HG03354 (cell line): ENCODE results near the gene MAMDC4.
"Not testable (repeated sequence)": the region's sequence is repeated elsewhere in the genome, so short reads cannot be mapped to it uniquely, and the experiment has no call there.

Experiments used
- ATAC-seq: cut with Tn5 transposase; IDR thresholded peaks from one replicate; pipeline ENCODE4 v1.9.1; 2021; ENCODE audit warnings: mild to moderate bottlenecking; ENCODE audit not compliant: unreplicated experiment, poor library complexity, severe bottlenecking

MAMDC4 gene

DNA sequence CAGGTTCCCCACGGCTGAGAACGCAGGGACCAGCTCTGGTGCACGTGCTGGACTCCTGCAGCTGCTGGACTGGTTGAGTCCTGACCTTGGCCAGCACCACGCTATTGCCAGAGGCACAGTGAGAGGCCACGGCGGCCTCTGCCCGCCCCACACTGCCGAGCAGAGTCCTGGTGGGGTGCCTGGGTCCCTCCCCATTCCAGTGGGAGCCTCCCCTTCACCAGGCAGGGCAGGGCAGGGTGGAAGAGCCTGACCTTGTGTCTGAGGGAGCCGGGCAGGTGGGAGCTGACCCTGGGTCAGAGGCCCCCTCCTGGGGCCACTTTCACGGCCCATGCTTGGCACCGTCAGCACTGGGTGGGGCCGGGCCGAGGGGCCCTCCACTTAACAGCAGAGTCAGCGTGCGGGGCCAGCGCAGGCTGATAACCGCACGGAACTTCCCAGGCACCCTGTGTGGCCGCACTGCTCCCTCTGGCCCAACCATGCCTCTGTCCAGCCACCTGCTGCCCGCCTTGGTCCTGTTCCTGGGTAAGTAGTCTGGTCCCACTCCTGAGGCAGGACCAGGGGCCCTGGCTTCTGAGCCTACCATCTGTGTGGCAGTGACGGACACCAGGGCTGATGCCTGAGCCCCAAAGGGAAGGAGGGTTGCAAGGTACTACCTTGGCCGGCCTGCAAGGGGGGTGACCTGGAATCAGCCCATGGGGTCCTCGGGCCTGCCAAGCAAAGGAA is at the start of gene MAMDC4:
TSS of gene MAMDC4 (plus strand) at position 406 of the 723 bp plus-strand sequence. CDS start at position 477, 71 bp downstream.
- ATAC-seq, result no peak

DNA sequence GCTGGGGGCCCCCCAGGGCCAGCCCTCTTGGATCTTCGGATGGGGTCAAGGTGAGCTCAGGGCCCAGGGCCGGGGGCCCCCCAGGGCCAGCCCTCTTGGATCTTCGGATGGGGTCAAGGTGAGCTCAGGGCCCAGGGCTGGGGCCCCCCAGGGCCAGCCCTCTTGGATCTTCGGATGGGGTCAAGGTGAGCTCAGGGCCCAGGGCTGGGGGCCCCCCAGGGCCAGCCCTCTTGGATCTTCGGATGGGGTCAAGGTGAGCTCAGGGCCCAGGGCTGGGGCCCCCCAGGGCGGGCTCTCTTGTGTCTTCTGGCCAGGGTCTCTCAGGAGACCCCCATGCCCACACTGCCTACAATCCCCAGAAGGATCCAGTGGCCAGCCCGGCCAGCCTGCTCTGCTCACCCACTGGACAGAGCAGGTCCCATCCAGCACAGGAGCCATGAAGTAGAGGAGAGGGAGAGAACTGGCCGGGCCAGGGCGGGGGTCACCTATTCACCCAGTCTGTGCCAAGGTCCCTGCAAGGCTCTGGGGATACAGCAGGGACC is 49.1 kb upstream of the MAMDC4 start:
- ATAC-seq, result not testable (repeated sequence)

DNA sequence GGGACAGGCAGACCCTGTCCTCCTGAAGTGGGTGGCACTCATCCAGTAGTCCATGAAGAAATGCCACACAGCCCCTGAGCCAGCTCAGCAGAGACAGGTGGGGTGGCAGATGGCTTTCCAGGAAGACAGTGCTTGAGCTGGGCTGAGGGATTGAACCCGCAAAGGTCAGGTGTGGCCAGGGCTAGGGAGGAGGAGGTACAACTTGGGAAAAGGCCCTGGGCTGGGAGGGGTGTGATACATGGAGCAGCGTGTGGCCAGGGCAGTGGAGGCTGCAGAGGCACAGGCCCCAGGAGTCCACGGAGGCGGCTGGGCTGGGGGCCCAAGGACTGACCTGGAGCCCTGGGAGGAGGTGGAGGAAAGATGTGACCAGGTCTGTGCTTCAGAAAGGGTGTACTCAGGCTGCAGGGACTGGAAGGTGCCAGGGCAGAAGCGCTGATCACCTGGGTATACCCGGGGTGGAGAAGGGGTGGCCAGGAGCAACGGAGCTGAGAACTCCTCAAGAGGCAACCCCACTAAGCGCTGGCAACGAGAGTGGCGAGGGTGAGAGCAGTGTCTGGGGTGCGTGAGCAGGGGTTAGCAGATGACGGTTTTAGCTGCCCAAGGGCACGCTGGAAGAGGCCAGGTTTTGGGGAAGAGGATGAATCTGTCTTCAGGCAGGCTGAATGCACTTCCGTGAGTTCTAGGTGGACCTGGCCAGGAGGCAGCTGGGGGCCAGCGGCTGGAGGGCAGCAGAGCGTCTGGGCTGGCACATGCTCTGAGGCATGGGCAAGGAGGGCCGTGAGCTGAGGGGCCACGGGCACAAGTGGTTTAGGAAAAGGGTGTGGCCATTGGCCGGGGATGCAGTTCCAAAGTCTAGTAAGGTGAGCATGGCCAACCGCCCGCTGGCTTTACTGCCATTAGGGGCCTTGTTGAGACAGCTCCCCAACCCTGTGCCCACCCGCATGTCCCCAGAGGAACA is 48.3 kb upstream of the MAMDC4 start:
- no peak for ATAC-seq

DNA sequence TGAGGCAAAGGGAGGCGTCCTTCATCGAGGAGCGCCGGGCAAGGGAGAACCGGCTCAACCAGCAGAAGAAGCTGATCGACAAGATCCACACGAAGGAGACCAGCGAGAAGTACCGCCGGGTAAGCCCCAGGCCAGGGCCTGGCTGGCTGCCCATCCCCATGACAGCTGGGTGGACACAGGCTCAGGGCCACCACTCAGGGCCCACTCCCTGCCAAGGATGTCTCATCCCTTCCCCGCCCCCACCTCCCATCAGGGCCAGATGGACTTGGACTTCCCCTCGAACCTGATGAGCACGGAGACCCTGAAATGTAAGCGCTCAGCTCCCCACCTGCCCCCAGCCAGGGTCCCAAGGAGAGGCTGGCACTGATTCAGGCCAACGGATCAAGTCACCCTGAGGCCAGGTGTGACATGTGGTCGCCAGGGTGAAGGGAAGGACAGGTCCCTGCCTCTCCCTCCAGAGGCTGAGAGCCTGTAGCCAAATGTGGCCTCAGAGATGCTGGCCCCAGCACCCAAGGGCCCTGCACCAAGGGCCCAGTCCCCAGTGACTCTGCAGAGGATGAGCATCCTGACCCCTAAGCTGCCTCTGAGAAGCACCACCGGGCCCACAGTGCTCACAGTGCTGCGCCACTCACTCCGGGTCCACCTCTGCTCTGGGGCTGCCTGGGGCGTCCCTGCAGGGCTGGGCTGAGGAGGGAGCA is 47.5 kb upstream of the MAMDC4 start:
- ATAC-seq, result no peak

DNA sequence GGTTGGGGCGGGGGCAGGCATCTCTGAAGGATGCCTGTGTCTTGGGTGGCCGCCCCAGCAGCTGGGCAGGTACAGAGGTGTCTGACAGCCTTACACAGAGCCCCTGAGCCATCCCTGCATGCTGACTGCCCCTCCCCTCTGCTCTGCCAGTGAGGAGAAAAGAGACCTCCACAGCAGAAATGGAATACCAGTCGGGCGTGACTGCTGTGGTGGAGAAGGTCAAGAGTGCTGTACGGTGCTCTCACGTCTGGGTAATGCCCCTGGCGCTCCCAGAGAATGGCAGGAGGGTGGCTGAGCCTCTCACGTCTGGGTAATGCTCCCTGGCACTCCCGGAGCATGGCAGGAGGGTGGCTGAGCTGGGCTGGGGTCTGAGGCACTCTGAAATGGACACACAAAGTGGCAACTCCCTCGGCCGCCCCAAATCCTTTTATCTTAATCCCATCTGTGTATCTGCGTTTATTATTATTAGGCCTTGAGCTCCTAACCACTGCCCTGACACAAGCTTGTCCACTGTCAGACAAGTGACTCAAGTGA is 46.9 kb upstream of the MAMDC4 start:
- ATAC-seq, result no peak

DNA sequence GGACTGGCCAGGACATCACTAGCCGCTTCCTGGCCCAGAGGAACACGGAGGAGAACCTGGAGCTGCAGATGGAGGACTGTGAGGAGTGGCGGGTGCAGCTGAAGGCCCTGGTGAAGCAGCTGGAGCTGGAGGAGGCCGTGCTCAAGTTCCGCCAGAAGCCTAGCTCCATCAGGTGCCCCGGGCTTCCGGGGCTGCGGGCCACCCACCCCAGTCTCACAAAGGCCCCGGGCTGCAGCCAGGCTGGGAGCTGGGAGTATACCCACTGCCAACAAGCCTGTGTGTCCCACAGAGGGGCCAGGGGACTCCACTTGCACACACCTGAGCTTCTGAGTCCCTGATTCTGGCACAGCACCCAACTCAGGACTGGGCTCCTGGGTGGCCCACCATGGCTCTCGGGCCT is 46.1 kb upstream of the MAMDC4 start:
- no peak for ATAC-seq

DNA sequence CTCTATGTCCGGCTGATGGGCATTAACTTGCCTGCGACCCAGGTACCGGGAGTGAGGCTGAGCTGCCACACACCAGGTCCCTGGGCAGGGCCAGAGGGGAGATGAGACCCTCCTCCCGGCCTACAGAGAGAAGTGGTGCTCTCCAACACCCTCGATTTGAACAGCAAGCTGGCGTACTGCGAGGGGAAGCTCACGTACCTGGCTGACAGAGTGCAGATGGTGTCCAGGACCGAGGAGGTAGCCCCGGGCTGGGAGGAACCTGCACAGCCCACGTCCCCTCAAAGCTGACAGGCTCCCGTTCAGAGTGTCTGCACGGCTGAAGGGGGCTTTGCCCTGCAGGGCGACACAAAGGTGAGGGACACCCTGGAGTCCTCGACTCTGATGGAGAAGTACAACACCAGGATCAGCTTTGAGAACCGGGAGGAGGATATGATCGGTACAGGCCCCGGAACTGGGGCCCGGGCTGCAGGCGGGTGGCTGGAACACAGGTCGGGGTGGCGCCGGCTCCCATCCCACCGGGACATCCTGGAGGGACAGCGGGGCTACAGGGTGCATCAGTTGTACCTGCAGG is 45.4 kb upstream of the MAMDC4 start:
- no peak for ATAC-seq

DNA sequence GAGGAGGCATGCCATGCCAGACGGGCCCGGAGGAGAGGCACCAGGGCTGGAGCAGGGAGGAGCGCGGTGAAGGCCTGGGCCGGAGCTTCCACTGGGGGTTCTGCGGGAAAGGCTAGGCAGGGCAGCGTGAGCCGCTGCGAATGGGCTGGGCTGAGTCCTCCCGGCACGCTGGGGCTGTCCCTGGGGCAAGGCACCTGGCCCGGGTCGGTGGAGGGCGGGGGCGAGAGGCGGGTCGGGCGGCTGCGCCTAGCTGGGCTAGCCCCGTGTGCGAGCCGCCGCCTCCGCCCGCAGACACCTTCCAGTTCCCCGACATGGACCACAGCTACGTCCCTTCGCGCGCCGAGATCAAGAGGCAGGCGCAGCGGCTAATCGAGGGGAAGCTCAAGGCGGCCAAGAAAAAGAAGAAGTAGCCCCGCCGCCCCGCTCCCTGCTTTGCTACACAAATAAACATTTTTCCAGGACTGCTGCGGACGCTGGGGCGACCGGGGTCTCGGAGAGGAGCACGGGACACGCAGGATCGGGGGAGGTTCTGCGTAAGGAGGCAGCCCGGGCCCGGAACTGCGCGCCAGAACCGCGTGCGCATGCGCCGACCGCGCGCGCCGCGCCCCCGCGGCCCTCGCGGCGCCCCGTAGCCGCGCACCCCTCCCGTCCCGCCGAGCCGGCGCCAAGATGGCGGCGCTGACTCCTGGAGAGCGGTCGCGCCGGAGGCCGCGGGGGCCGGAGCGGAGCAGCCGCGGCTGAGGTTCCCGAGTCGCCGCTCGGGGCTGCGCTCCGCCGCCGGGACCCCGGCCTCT is 44.7 kb upstream of the MAMDC4 start, which contains the start of gene RABL6:
TSS of gene RABL6 (plus strand) at position 668 of the 794 bp plus-strand sequence. CDS start 249 bp downstream, outside the sequence.
- peak; percentile 78 for ATAC-seq

DNA sequence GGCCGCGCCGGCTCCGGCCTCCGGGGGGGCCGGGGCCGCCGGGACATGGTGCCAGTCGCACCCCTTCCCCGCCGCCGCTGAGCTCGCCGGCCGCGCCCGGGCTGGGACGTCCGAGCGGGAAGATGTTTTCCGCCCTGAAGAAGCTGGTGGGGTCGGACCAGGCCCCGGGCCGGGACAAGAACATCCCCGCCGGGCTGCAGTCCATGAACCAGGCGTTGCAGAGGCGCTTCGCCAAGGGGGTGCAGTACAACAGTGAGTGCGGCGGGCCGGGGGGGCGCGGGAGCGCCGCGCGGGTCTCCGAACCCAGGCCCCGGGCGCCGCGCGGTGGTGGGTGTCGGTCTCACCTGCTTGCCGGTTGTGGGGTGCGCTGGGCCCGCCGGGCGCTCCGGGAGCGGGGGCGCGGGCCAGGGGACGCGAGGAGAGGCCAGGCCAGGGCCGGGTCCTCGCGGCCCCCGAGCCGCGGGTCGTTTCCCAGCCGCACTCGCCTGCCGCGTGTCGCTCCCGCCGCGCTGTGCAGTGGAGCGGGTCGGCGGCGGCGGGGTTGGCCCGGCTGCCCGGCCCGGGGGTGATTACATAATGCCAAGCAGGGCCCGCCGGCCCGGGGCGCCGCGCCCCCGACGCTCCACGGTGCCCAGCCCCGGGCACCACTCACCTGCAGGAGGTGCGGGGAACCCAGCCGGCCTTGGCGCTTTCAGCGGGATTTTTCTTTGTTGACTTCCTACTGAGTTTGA is 43.9 kb upstream of the MAMDC4 start:
- ATAC-seq, result peak; percentile 37

DNA sequence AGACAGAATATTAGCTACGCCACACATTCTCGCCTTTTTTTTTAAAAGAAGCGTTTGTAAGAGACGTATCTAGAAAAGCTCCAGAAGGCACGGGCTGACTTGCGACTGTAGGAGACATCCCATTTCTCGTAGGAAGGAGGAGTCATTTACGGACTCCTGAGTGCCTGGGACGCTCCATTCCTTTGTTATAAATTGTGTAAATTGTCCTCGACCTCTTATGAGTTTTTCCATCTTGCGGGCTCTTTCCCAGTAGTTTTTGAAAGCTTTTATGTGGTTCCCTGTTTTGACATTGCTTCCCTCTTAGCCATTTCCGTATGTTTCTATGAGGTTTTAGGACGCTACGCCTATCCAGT is 43.4 kb upstream of the MAMDC4 start:
- ATAC-seq, result no peak

DNA sequence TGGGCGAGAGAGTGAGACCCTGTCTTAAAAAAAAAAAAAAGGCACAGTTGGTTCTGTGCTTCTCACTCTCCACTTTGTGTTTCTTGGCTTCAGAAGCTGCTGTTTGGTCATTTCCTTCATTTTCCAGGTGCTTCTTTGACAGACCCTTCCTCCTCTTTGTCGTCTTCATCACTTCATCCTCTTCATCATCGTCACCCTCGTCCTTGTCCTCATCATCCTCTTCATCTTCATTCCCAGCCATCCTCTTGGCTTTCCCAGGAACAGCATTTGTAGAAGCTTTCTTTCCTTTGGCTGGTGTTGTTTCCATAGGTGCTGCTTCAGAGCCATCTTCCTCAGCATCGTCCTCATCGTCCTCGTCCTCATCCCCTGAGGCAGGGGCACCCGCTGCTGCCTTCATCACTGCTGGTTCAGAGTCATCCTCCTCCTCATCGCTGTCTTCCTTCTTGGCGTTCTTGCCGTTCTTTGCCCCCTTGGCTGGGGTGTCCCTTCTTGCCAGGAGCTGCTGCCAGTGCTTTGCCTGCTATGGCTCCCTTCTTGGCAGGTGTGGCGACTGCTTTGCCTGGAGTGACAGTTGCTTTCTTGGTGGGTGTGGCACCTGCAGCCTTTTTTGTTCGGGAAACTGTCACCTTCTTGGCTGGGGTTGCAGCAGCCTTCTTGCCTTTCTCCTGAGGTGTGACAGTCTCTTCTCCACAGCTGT is 37.3 kb upstream of the MAMDC4 start:
- no peak for ATAC-seq

DNA sequence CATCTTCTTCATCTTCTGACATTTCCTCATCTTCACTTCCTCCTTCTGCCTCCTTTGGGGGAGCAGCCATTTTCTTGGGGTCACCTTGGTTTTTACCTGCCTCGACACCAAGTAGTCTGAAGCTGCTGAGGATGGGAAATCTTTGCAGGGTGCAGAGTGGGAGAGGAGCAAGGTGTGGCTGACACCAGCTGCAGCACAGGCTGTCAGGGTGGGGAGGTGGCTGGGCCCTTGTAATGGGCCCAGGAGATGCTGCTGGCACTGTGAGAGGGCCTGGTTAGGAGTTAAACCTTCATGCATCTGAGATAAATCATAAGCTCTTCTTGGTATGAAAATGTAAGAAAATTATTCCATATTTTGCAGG is 36.7 kb upstream of the MAMDC4 start:
- ATAC-seq, result no peak

DNA sequence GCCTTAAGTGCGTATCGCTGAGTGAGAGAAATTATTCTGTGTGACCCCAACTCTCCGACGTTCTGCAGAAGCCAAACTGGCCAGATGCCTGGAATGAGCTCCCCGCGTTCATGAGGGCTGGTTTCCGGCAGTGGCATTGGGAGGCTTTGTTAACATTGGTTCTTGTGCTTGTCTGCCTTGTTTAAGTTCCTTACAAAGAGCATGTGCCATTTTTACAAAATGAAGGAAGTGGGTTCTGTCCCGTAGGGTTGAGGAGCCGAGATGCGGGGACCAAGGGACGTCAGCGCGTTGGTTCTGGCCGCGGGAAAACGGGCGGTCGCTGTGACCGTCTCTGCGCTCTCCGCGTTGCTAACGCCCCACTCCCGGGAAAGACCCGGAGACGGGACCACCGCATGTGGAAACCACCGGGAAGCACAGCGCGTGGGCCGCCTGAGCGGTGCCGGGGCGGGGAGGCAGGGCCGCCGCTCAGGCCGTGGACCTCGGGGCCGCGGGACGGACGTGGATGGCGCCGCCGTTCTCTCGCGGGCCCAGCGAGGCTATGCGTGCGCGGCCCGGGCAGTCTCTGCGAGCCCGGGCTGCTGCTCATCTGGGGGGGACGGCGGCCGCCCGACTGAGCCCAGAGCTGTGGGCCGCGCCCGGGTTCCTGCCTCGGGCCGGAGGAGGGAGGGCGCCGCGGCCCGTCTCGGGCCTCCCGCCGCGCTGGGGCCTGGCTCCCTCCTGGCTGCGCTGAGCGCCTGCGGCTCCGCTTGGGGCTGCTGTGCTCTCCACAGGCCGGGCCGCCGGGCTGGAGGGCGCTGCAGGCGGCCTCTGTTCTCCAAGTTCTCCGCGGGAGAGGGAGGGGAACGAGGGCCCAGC is 30.9 kb upstream of the MAMDC4 start:
- no peak for ATAC-seq

DNA sequence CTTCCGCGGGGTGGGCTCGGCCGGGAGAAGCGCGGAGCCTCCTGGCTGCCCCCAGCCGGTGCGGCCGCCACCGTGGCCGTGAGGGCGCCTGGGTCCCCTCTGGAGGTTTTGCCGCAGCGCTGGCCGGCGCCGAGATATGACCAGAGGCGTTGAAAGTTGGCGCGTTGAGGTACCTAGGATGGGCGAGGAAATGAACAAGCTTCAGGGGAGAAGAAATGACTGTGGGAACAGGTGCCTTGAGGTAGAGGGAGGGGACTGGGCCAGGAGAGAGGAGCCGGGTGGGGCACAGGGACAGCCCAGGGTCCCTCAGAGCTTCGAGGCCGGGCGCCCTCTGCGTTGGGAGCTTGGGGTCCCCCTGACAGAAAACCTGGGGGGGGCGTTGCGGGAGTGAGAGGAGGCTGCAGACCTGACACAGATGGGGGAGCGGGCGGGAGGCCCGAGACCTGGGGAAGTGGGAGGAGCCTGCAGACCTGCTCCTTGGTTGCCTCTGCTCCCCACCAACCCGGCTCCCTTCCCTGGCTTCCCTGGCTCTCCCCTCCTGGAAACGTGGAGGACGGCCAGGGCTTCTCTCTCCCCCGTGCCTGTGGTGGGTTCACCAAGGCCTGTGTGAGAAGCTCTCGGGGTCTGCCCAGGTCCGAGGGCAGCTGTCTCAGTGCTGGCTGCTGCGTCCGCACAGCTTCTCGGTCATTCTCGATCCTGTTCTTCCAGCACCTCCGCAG is 30.2 kb upstream of the MAMDC4 start:
- no peak for ATAC-seq

DNA sequence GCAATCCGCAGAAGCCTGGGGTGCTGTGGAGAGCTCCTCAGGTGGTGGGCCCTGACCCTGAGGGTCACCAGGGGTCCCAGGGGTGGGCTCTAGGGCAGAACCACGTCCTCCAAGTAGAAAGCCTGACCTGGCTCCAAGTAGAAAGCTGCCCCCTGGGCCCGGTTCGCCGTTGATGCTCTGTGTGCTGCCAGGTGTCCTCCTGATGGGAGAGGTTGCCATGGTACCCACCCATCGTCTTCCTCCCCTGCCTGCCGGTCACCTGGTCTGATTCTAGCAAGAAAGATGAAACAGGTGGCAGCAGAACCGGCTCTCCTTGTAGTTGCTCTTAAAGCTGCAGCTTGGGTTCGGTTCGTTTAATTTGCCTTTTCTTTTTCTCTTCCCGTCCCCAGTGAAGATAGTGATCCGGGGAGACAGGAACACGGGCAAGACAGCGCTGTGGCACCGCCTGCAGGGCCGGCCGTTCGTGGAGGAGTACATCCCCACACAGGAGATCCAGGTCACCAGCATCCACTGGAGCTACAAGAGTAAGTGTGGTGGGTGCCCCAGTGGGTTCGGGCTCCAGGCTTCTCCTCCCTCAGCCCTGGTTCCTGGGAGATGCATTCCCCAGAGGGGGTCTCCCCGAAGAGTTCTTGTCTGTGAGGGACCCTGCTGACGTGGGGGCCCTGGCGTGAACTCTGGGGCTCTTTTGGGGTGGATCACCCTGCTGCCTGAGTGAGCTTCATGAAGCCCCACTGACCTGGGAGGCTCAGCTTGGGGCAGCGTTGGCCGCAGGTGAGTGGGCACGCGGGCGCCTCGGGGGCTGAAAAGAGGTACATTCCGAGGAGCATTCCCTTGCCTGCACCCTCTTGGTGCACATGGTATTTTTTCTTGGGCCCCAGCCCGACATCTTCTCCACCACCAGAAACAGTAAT is 28.8 kb upstream of the MAMDC4 start:
- ATAC-seq, result no peak
